Mucosa of gallbladder (tissue), 1 donor: Measurements from ENCODE around the gene DNAI7. TPM values are rescaled to one million over a fixed set of nuclear protein-coding genes. Genes with fewer than 3 reads are reported as not detected.

Experiments
- DNase-seq: peaks from one replicate; pipeline ENCODE4 v3.0.0-alpha.2; 2020; ENCODE audit warnings: low spot score
- total RNA-seq: library from RNA; stranded (reverse); gene quantifications from one replicate; pipeline ENCODE4 v1.2.1, GENCODE V29; 2021
- donor health status: DM: no; HTN: no; CAD: no.

Gene DNAI7
- total RNA-seq, 1 donor from 2014 or later: 1.4 TPM

DNA sequence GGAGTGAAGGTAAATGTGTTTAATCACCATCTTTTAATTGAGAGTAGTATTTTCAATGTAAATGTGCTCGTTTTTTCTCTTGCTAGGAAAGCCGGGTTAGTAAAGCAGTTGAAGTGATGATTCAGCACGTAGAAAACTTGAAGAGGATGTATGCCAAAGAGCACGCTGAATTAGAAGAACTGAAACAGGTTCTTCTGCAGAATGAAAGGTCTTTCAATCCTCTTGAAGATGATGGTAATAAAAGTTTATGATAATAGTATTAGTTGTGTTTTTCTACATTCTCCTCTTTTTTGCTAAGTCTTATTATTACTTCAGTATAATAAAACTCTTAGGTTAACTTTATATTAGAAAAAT lies 93.9 kb downstream of the DNAI7 start:
- DNase-seq: no peak

DNA sequence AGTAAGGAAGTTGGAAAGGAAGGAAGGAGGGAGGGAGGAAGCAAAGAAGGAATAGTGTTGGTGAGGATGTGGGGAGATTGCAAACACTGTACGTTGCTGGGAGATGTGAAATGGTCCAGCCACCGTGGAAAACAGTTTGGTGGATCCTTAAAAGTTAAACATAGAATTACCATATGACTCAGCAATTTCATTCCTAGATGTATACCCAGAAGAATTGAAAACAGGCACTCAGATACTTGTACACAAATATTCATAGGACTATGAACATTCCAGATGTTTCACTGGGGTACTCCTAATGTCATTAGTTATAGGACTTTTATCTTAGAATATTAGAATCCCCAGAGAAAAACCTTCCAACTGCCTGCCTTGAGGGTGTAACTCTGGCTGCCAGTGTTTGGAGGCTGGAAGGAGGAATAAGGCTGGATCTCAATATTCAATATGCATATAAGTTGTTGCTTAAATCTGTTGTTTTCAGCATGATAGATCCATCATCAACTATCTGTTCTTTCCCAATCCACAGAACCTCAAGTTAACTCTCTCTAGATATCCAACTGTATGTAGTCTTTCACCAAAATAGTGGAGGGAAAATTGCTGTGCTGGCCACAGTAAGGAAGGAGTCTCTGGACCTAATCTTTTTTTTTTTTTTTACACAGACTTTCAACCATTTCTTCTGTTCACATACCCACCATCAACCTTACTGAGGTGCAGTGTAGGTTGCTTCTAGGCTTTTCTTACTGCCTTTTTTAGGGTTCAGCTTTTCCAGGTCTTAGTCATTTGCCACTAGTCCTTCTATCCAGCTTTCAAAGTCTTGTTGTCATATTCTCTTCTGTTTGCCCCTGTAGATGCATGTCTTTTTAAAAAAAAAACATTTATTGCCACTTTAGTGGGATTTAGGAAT lies 94.5 kb downstream of the DNAI7 start:
- DNase-seq: no peak

DNA sequence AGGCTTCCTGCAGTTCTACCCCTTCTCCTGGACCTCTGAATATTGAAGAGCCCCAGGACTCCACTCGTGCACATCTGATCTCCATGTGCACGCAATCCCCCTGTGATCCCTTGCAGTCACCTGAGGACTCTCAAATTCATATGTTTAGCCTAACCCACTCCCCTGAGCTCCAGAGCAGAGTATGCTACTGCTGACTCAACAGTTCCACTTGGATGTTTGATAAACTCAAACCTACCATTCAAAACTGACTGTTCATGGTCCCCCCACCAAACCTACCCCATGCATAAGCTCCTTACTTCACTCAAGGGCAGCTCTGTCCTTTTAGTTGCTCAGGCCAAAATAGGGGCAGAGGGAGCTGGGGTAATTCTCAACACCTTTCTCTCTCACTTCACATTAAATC lies 96.0 kb downstream of the DNAI7 start:
- DNase-seq: no peak

DNA sequence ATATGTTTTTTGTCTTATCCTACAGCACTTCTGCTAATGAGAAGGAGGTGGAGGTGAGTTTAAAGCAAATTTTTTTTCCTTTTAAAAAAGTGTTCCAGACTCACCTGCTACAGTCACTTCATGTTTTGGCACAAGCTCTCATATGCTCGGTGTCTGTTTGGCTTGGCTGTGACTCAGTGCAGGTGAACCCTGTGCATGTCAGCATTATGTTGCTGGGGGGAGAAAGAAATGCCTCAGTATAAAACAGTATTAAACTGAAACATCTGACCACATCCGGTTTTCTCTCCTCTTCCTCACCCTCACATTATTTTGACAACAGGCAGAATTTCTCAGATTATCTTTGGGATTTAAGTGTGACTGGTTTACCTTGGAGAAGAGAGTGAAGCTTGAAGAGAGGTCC lies 105.2 kb downstream of the DNAI7 start:
- no peak for DNase-seq

DNA sequence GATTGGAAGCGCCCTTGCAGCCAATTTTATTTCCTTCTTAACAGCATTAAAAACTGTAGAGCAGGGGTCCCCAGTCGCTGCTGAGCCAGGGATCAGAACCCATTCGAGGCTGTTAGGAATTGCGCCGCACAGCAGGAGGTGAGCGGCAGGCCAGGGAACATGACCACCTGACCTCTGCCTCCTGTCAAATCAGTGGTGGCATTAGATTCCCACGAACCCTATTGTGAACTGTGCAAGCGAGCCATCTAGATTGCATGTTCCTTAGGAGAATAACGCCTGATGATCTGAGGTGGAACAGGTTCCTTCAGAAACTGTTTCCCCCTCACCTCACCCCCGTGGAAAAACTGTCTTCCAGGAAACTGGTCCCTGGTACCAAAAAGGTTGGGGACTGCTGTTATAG lies 107.4 kb downstream of the DNAI7 start:
- no peak for DNase-seq

GRCh38 chr12:25084816-25085215 lies 110.1 kb downstream of the DNAI7 start:
- no peak for DNase-seq

DNA sequence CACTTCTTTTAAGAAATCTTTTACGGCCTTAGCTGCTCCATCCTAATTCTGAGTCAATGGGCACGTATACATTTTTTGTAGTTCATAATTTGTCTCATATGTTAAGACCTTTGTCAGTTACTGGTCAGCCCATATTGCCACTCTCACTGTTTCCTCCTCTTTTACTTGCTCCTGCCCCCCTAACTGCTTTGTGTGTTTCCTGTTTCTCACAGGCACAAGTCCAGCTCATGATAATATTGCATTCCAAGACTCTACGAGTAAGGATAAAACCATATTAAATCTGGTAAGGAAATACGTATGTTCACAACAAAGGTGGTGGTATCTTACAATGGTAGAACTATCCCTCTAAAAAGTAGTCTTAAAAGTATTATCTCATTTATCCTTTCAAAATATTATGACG lies 111.7 kb downstream of the DNAI7 start:
- DNase-seq: no peak

DNA sequence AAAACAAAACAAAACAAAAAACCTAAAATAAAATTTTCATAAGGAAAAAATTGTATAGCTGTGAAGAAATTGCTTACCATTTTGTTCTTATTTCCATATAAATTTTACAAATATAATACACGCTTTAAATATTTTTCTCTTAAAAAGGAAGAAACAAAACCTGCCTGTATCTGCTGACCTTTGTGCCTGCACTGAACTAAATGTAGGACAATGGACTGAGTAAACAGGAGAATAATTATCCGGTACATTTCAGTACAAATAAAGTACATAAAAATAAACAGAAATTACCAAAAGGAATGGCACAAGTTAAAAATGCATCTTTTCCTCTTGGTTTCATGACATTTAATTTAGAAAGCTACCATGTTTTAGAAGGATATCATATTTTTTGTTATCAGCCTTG lies 112.3 kb downstream of the DNAI7 start:
- no peak for DNase-seq

DNA sequence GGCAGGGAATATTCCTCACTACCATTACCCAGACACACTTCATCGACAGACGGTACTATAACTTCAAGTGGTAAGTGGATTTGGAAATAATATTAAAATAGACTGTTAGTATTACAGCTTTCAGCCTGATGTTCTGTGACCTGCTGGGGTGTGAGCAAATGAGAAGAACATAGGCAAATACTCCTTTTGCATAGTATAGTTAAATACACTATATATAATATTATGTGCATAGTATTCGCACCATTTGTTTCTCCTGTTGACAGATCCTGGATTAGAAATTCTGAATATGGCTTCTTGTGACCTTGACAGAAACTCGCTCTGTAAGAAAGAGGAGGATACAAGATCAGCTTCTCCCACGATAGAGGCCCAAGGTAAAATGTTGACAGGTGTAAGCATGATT lies 115.6 kb downstream of the DNAI7 start:
- no peak for DNase-seq

GRCh38 chr12:25074954-25075353 lies 120.0 kb downstream of the DNAI7 start:
- no peak for DNase-seq

DNA sequence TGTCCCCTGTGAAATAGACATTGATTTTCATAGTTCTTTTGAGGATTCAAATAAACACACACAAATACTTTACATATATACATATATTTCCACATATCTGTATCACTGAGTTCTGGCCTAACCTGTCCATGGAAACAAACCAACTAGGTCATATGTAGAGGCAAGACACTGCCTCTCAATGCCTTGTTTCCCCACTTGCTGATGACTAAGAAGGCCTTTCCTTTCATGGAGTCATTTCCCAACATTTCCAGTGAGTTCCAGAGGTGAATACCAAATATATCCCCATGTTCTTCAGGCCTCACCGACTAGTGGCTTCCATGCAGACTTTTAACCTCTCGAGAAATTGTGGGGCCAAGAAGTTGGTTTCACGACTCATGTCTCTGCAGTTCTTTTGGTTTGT lies 120.8 kb downstream of the DNAI7 start:
- DNase-seq: no peak

DNA sequence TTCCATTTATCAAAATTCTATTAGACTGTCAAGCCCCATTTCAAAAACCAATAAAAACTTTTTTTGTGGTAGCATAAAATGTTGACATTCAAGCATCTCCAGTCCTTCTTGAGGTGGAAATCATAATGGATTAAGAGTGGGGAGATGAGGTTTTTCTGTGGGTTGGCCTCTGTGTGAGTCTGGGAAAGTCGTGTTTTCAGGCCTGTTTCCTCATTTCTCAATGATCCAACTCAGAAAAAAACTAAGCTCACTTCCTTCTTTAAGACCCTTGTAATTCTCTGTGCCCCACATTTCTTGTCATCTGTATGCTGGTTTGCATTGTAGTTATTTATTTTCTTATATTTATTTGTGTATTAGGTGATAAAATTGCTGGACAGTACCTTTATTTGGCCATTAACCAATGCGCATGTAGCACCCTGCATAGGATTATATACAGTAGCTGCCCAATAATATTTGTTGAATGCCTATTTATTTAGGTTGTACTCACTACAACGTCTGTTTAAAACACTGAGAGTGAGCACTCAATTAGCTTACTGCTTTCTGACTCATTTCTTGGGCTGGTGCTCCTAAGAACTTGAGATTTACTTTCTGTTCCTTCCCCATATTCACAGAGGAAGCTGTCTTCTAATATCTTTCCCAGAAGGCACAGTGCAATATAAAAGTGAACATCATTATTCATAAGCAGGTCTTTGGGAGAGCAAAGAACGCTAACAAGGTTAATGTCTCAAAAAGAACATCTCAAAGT lies 121.9 kb downstream of the DNAI7 start:
- DNase-seq: no peak

GRCh38 chr12:25071366-25071765 lies 123.6 kb downstream of the DNAI7 start:
- no peak for DNase-seq

GRCh38 chr12:25069224-25069623 lies 125.7 kb downstream of the DNAI7 start:
- no peak for DNase-seq

DNA sequence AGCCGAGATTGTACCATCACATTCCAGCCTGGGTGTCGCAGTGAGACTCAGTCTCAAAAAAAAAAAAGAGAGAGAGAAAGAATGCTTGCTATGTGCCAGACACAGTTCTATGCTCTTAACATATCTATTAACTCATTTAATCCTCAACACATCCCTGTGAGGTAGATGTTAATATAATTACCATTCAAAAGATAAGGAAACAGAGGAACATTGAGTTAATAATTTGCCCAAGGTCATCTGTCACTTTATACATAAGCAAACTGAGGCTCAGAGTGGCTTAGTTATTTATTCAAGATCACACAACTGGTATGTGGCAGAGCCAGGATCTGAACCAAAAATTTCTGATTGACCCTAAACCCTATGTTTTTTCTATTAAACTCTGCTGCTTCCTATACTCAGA lies 129.9 kb downstream of the DNAI7 start:
- no peak for DNase-seq

GRCh38 chr12:25063873-25064628 lies 130.9 kb downstream of the DNAI7 start:
- no peak for DNase-seq

GRCh38 chr12:25058658-25059058 lies 136.3 kb downstream of the DNAI7 start:
- no peak for DNase-seq

Other genes with a start within 250 kb of the DNAI7 start
- 18.3 TPM for gene BCAT1, start 246.1 kb downstream of the DNAI7 start, total RNA-seq
- gene ETFRF1, start 77 bp upstream of the DNAI7 start, total RNA-seq: 24.1 TPM
- 31.6 TPM for gene KRAS, start 55.8 kb upstream of the DNAI7 start, total RNA-seq